DOHH2 (cell line): ENCODE data around the gene SBNO2.
"Not testable (repeated sequence)": the region's sequence is repeated elsewhere in the genome, so short reads cannot be mapped to it uniquely, and the experiment has no call there.

Experiments used
- H3F3A ChIP-seq: fragments of 200-600 bp; sonication (generic), shearing (Covaris generic); 2 replicates; pipeline ENCODE4 v1.6.0; 2016; ENCODE audit warnings: antibody characterized with exemption, mild to moderate bottlenecking; ENCODE audit not compliant: control insufficient read depth, insufficient read depth
- H3K27ac ChIP-seq: fragments of 200-600 bp; sonication (generic); 2 replicates; pipeline ENCODE4 v1.5.1; 2014; ENCODE audit warnings: low read depth, mild to moderate bottlenecking, low read length, moderate library complexity
- H3K27me3 ChIP-seq: fragments of 200-600 bp; sonication (generic); 2 replicates; pipeline ENCODE4 v1.6.1; 2014; ENCODE audit warnings: mild to moderate bottlenecking, low read length, mixed read lengths; ENCODE audit not compliant: control insufficient read depth
- H3K36me3 ChIP-seq: fragments of 200-600 bp; sonication (generic); 2 replicates; pipeline ENCODE4 v1.6.1; 2014; ENCODE audit warnings: mild to moderate bottlenecking, low read length, moderate library complexity, mixed read lengths; ENCODE audit not compliant: control insufficient read depth
- H3K4me1 ChIP-seq: fragments of 200-600 bp; sonication (generic); 2 replicates; pipeline ENCODE4 v1.6.1; 2014; ENCODE audit warnings: mild to moderate bottlenecking, low read length, mixed read lengths; ENCODE audit not compliant: control insufficient read depth
- H3K4me2 ChIP-seq: fragments of 200-600 bp; sonication (generic); 2 replicates; pipeline ENCODE4 v1.6.0; 2014; ENCODE audit warnings: mild to moderate bottlenecking, low read length, moderate library complexity
- H3K4me3 ChIP-seq: fragments of 200-600 bp; sonication (generic); 2 replicates; pipeline ENCODE4 v1.5.1; 2014; ENCODE audit warnings: mild to moderate bottlenecking, low read length, mixed read lengths
- H3K79me2 ChIP-seq: fragments of 200-600 bp; sonication (generic); 2 replicates; pipeline ENCODE4 v1.6.1; 2014; ENCODE audit warnings: mild to moderate bottlenecking, low read length, mixed read lengths; ENCODE audit not compliant: control insufficient read depth
- H3K9me2 ChIP-seq: fragments of 200-600 bp; sonication (generic); replicated peaks from 2 replicates; pipeline ENCODE4 v1.6.1; 2014; ENCODE audit warnings: mild to moderate bottlenecking, low read length, mixed read lengths; ENCODE audit not compliant: control insufficient read depth
- H3K9me3 ChIP-seq: fragments of 200-600 bp; sonication (generic); 2 replicates; pipeline ENCODE4 v1.6.1; 2014; ENCODE audit warnings: antibody characterized with exemption, low read length, mixed read lengths; ENCODE audit not compliant: control insufficient read depth, insufficient read depth
- H4K20me1 ChIP-seq: fragments of 200-600 bp; sonication (generic); 2 replicates; pipeline ENCODE4 v1.6.0; 2014; ENCODE audit warnings: low read depth, mild to moderate bottlenecking, antibody characterized with exemption, low read length, moderate library complexity; ENCODE audit not compliant: control insufficient read depth, insufficient read depth
- CTCF ChIP-seq: fragments of 200-600 bp; sonication (generic); IDR thresholded peaks from one replicate; pipeline ENCODE4 v1.5.1; 2014; ENCODE audit warnings: antibody characterized with exemption, mild to moderate bottlenecking, low read depth, low read length; ENCODE audit not compliant: poor library complexity, severe bottlenecking
- EZH2phosphoT487 ChIP-seq: fragments of 200-600 bp; sonication (generic); IDR thresholded peaks from 2 replicates; pipeline ENCODE4 v1.6.1; 2017; ENCODE audit warnings: borderline replicate concordance, mild to moderate bottlenecking, antibody characterized with exemption, low read length, moderate library complexity, mixed read lengths

SBNO2 gene

GRCh38 chr19:1210227-1210538 lies 36.1 kb upstream of the SBNO2 start:
- peaks cover 9% of the 10 kb centered on the region; the same call in 1 of the 2 replicates for H4K20me1 ChIP-seq
- peaks cover 50% of the 10 kb centered on the region for H3K36me3 ChIP-seq
- no peaks in the 10 kb centered on the region for H3K9me2 ChIP-seq
- TF ChIP-seq CTCF (no peak), EZH2phosphoT487 (no peak)
- no peaks in the 10 kb centered on the region for H3K9me3 ChIP-seq
- H3K4me1 ChIP-seq, result peaks cover 15% of the 10 kb centered on the region
- peaks cover 91% of the 10 kb centered on the region for H3K79me2 ChIP-seq
- peak overlapping the region; percentile 1; the same call in 1 of the 2 replicates for H3K4me2 ChIP-seq
- H3K4me3 ChIP-seq, result no peak overlapping the region
- no peaks in the 10 kb centered on the region for H3F3A ChIP-seq
- H3K27ac ChIP-seq, result no peak overlapping the region
- H3K27me3 ChIP-seq, result no peaks in the 10 kb centered on the region

- not testable (repeated sequence) for H3K27ac ChIP-seq, H3K9me2 ChIP-seq, H3F3A ChIP-seq, H3K27me3 ChIP-seq, H3K9me3 ChIP-seq, H4K20me1 ChIP-seq
- Histone ChIP-seq H3K4me3 (0 out of 2 replicates have a peak overlapping the region, but pooled peaks have one; percentile 22), H3K79me2 (peaks cover 78% of the 10 kb centered on the region), H3K36me3 (peaks cover 43% of the 10 kb centered on the region), H3K4me2 (peak overlapping the region; percentile 80), H3K4me1 (peaks cover 23% of the 10 kb centered on the region)
Observed at GRCh38 chr19:1208830-1209229, 34.8 kb upstream of the SBNO2 start.

GRCh38 chr19:1206864-1207450 lies 32.9 kb upstream of the SBNO2 start:
- H3K79me2 ChIP-seq, result peaks cover 60% of the 10 kb centered on the region
- peak overlapping the region; percentile 80 for H3K4me2 ChIP-seq
- TF ChIP-seq CTCF, result no peak
- no peak for TF ChIP-seq EZH2phosphoT487
- H3K9me3 ChIP-seq, result no peaks in the 10 kb centered on the region
- H3F3A ChIP-seq, result no peaks in the 10 kb centered on the region
- H3K4me3 ChIP-seq, result peak overlapping the region; percentile 88
- no peaks in the 10 kb centered on the region for H3K27me3 ChIP-seq
- peaks cover 6% of the 10 kb centered on the region; the same call in 1 of the 2 replicates for H4K20me1 ChIP-seq
- H3K27ac ChIP-seq, result peak overlapping the region; percentile 62
- no peaks in the 10 kb centered on the region for H3K9me2 ChIP-seq
- peaks cover 22% of the 10 kb centered on the region for H3K4me1 ChIP-seq
- H3K36me3 ChIP-seq, result peaks cover 36% of the 10 kb centered on the region

- H3K4me2 ChIP-seq, result peak overlapping the region; percentile 80
Observed at GRCh38 chr19:1206150-1206863, 32.2 kb upstream of the SBNO2 start.

More at GRCh38 chr19:1206150-1206863, 32.2 kb upstream of the SBNO2 start:
- peaks cover 22% of the 10 kb centered on the region for H3K4me1 ChIP-seq
- H3K9me3 ChIP-seq, result no peaks in the 10 kb centered on the region
- no peaks in the 10 kb centered on the region for H3F3A ChIP-seq
- H4K20me1 ChIP-seq, result peaks cover 1% of the 10 kb centered on the region; the same call in 1 of the 2 replicates
- H3K4me3 ChIP-seq, result peak overlapping the region; percentile 88
- peaks cover 29% of the 10 kb centered on the region for H3K36me3 ChIP-seq
- peaks cover 53% of the 10 kb centered on the region for H3K79me2 ChIP-seq
- peak overlapping the region; percentile 62 for H3K27ac ChIP-seq
- H3K27me3 ChIP-seq, result no peaks in the 10 kb centered on the region
- no peaks in the 10 kb centered on the region for H3K9me2 ChIP-seq
- TF ChIP-seq CTCF, result no peak
- no peak for TF ChIP-seq EZH2phosphoT487
